ENCODE results near the gene DLK1. TPM values are rescaled to one million over a fixed set of nuclear protein-coding genes. Genes with fewer than 3 reads are reported as not detected.

The DLK1 gene
- total and polyA plus RNA-seq, 7 donors, result 0.36 to 1.2 (median 0.46) TPM; not detected in 4

DNA sequence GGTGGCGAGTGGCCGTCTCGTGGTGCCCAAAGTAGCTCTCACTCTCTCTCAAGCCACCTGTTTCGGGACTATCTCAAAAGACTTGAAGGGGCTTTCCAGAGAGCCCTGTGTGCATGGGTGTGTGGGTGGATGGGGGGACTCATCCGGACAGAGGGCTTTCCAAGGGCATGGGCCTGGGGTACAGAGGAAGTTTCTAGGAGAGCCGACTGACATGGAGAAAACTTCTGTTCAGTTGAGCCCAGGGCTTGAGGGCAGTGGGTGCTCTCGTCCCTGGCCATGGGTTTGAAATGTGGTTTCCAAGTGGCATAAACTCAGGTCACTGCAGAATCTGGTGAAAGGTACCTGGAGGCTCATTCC lies 51.8 kb downstream of the DLK1 start:
- intact Hi-C loops (cut with DNase I), result no loop called here
- H3K27ac ChIP-seq, result no peak overlapping the region
- no peak overlapping the region for H3K4me3 ChIP-seq
- H3K36me3 ChIP-seq, result no peaks in the 10 kb centered on the region
- DNase-seq, result no peak
- no peaks in the 10 kb centered on the region for H3K4me1 ChIP-seq
- no peaks in the 10 kb centered on the region for H3K27me3 ChIP-seq
- TF ChIP-seq EP300 (IDR thresholded peaks at IDR 0.05) (no peak), POLR2A (IDR thresholded peaks at IDR 0.05) (no peak), POLR2AphosphoS5 (IDR thresholded peaks at IDR 0.05) (no peak)
- TF ChIP-seq, protein P1, sequence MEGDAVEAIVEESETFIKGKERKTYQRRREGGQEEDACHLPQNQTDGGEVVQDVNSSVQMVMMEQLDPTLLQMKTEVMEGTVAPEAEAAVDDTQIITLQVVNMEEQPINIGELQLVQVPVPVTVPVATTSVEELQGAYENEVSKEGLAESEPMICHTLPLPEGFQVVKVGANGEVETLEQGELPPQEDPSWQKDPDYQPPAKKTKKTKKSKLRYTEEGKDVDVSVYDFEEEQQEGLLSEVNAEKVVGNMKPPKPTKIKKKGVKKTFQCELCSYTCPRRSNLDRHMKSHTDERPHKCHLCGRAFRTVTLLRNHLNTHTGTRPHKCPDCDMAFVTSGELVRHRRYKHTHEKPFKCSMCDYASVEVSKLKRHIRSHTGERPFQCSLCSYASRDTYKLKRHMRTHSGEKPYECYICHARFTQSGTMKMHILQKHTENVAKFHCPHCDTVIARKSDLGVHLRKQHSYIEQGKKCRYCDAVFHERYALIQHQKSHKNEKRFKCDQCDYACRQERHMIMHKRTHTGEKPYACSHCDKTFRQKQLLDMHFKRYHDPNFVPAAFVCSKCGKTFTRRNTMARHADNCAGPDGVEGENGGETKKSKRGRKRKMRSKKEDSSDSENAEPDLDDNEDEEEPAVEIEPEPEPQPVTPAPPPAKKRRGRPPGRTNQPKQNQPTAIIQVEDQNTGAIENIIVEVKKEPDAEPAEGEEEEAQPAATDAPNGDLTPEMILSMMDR (IDR thresholded peaks at IDR 0.05), result no peak
- no peaks in the 10 kb centered on the region for H3K9me3 ChIP-seq
- WGBS, 2 donors, result 86% methylated on average over 7 of the region's 7 CpGs

DNA sequence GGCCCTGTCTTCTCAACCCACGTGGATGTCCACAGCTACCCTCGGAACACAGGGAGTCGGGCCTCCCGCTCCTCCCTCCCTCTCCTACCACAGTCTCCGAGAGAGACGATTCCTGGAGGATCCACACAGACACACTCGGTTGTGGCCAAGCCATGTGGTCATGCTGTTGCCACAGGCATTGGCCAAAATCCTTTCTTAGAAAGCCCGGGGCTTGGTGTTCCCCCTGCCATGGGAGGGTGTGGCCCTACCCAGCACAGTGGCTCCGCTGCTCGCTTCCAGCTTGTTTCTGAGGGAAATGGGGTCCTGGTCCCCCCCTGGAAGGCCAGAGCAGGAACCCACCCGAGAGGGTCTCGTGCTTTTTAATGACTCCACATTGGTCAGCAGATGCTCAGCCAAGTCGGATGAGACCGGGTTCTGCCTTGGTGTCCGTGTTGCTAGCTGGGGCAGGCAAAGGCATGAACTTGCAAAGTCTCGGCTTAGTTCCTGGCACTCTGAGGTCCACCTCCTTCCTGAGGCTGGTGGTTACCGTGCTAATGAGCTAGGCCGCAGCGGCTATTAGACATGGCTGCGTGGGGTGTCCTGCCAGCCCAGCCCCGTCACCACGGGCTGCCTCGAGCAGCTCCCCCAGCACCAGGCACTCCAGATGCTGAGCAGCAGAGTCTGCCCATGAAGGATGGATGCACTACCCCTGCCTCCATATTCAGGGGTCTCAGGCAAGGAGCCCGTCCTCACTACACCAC lies 52.4 kb downstream of the DLK1 start:
- H3K27ac ChIP-seq, result no peak overlapping the region
- H3K36me3 ChIP-seq, result no peaks in the 10 kb centered on the region
- H3K27me3 ChIP-seq, result no peaks in the 10 kb centered on the region
- no peaks in the 10 kb centered on the region for H3K4me1 ChIP-seq
- intact Hi-C loops (cut with DNase I), result no loop called here
- peak; percentile 39 for DNase-seq
- no peaks in the 10 kb centered on the region for H3K9me3 ChIP-seq
- TF ChIP-seq POLR2AphosphoS5 (IDR thresholded peaks at IDR 0.05), result no peak
- TF ChIP-seq, protein P1 (IDR thresholded peaks at IDR 0.05), result no peak
- TF ChIP-seq EP300 (IDR thresholded peaks at IDR 0.05), result no peak
- TF ChIP-seq POLR2A (IDR thresholded peaks at IDR 0.05), result no peak
- 84 to 90% methylated on average over 24 of the region's 24 CpGs for WGBS, 2 donors
- H3K4me3 ChIP-seq, result no peak overlapping the region

DNA sequence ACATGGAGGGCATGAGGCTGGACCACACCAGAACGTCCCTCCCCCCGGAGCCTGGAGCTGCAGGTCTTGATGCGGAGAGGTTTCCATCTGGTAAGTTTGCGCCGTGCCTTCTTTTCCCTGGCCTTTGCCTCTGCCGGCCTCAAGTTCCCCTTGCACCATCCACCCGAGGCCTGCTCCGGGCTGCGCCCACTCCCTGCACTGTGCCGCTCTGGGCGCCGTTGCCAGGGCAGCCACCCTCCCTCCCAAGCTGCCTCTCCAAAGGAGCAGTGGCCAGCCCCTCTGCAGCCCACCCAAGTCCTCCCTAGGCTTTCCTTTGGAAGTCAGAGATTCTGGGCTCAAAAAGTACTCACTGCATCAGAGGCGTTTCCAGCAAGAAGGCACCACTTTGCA lies 53.0 kb downstream of the DLK1 start:
- no peak overlapping the region for H3K27ac ChIP-seq
- H3K27me3 ChIP-seq, result no peaks in the 10 kb centered on the region
- TF ChIP-seq EP300 (IDR thresholded peaks at IDR 0.05) (no peak), POLR2A (IDR thresholded peaks at IDR 0.05) (no peak), POLR2AphosphoS5 (IDR thresholded peaks at IDR 0.05) (no peak)
- TF ChIP-seq, protein P1 (IDR thresholded peaks at IDR 0.05), result no peak
- DNase-seq, result peak; percentile 56
- H3K4me1 ChIP-seq, result no peaks in the 10 kb centered on the region
- no peaks in the 10 kb centered on the region for H3K9me3 ChIP-seq
- WGBS, 2 donors, result 88 to 93% methylated on average over 13 of the region's 13 CpGs
- no peak overlapping the region for H3K4me3 ChIP-seq
- no peaks in the 10 kb centered on the region for H3K36me3 ChIP-seq
- intact Hi-C loops (cut with DNase I), result no loop called here

DNA sequence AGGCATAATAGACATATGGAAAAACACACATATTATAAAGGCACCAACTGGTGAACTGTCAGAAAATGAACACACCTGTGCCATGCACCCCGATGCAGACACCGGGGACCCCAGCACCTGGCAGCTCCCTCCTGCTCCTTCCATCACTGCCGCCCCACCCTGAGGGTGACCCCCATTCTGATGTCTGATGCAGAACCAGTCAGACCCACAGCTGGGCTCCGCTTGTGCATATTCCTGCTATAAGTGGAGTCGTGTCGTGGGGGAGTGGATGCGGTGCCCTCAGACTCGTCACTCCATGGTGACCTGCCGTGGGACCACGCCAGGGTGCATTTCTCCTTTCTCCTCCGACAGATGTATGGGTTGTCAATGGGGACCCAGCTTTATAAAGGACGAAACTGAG lies 53.6 kb downstream of the DLK1 start:
- no peak for TF ChIP-seq POLR2A (IDR thresholded peaks at IDR 0.05)
- no peak for TF ChIP-seq POLR2AphosphoS5 (IDR thresholded peaks at IDR 0.05)
- no peak for TF ChIP-seq EP300 (IDR thresholded peaks at IDR 0.05)
- TF ChIP-seq, protein P1 (IDR thresholded peaks at IDR 0.05), result no peak
- no peaks in the 10 kb centered on the region for H3K27me3 ChIP-seq
- H3K9me3 ChIP-seq, result no peaks in the 10 kb centered on the region
- no peak overlapping the region for H3K27ac ChIP-seq
- DNase-seq, result peak; percentile 40
- WGBS, 2 donors, result 87 to 92% methylated on average over 12 of the region's 12 CpGs
- no peaks in the 10 kb centered on the region for H3K36me3 ChIP-seq
- no peak overlapping the region for H3K4me3 ChIP-seq
- no peaks in the 10 kb centered on the region for H3K4me1 ChIP-seq
- intact Hi-C loops (cut with DNase I), result no loop called here

All from sigmoid colon (tissue), 7 donors.